ENCODE measurements around the gene ECHDC1.

The ECHDC1 gene

DNA sequence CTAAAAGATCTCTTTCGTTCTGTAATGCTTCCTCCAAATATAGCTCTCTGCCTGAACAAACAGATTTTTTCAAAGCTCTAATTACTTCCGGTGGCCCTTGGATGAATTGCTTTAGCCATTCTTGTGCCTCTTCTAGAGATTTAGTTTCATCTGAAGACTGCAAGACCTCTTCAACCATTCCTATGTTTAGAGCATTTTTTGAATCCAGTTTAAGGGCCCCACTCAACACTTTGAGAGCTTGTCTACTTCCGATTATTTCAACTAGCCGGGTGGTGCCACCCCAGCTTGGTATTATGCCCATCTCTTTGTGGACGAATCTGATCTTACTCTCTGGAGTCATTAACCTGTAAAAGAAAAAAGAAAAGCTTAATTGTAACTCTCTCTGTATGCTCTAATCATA, 53.5 kb downstream of the ECHDC1 start:
- DNase-seq (ENCODE audit: low read depth in 2 of 2), result no peak

DNA sequence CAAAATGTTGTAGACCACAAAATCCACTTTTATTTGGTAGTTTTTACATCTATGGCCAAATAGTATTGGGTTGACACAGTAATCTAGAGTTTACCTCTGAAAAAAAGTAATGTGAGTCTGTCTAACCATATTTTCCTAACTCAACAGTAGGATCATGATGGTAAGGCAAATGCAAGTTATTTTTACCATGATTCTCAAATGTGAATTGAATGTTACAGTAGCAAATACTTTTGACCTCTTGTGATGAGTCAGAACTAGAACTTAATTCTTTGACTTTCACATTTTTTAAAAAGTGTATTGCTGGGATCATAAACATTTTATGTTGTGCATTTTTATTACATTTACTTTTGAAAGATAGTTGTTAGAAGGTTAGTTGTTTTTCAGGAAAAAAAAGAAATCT, 54.7 kb downstream of the ECHDC1 start:
- no peak for DNase-seq (ENCODE audit: low read depth in 2 of 2)

DNA sequence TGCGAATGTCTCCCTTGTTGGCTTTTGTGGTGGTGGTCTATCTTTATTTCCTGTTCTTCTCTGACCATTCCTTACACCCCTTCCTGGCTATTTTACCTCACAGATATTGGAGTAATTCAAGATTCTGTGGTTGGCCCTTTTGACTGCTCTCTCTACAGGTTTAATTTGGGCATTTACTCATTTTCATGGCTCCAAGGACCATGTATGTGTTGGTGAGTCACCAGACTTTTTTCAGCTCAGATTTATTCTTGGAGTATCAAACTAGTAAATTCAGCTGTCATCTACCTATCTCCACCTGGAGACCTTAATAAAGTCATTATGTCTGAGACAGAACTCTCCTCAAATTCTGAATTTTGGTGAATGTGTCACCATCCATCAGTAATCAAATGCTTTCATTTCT, 61.2 kb downstream of the ECHDC1 start:
- no peak for DNase-seq (ENCODE audit: low read depth in 2 of 2)

DNA sequence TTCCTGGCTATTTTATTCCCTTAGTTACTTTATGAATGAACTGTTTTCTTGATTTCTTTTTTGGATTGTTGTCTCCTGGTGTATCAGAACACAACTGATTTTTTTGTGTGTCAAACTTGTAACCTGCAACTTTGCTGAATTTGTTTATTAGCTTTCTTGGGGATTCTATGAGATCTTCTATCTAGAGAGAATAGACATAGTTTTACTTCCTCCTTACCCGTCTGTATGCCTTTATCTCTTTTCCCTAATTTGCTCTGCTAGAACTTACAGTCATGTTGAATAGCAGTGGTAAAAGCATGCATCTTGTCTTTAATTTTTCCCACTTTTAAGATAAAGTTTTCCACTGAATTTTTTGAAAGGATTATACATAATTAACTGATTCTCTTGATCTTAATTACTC, 63.6 kb downstream of the ECHDC1 start:
- DNase-seq (ENCODE audit: low read depth in 2 of 2), result no peak

DNA sequence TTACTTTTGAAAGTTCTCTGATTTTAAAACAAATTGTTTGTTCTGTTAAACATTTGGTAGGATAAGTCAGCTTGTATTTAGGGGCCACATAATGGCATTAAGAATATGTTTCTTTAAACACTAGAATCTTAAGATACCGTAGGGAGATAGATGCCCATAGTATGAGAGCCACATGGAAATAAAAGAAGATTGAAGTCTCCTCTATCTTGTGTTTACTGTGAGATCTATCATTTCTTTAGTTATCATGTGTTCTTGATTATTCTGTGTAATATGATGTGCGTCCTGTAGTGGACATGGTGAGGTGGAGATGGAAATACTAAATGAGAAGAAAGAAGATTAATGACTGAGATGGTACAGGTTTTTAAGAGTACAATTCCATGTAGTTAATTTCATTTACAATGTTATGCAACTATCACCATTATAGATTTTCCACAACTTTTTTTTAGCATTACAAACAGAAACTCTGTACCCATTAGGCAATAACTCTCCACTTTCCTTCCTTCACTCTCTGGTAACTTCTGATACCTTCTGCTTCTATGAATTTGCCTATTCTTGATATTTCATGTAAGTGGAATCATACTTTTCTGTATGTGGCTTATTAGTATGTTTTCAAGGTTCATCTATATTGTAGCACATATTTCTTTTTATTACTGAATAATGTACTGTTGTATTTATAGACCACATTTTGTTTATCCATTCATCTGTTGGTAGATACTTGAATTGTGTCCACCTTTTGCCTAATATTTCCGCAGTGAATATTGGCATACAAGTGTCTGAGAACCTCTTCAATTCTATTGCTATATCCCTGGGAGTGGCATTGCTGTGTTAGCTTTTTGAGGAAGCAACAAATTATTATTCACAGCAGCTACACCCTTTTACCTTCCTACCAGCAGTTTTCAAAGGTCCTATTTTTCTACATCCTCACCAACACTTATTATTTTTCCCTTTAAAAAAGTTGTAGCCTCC, 65.2 kb downstream of the ECHDC1 start:
- DNase-seq (ENCODE audit: low read depth in 2 of 2), result no peak

DNA sequence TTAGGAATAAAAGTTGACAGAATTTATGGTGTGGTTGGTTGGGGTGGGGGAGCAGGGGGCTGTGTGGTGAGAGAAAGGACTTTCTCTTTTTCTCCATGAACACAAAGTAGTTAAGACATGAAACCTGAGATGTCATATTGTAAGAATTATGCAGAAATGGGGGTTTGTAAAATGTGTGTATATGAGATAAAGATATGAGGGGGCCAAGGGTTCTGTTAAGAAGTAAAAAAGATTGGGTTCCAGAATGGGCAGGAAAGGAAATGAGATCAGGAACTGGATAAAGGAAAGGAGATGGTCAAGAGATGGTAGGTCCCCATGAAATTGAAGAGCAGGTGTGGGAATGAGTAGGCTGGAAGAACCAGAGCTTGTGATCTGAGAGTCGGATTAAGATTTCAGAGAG, 67.1 kb downstream of the ECHDC1 start:
- DNase-seq (ENCODE audit: low read depth in 2 of 2), result no peak

DNA sequence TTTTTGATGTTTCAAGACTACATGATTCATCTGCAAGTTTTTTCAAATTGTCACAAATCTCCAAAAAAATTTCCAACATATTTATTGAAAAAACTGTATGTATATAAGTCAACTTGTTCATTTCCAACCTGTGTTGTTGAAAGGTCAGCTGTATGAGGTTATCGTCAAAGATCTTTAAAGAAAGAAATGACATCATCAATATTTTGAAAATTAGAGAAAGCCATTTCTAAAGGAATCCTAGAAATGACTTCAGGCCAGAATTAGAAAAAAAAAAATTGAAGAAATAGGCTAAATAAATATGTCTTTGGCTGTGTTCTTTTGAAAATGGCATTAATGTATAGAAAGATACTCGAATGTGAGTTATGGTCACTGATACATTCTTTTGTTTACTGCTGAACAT, 69.9 kb downstream of the ECHDC1 start:
- no peak for DNase-seq (ENCODE audit: low read depth in 2 of 2)

DNA sequence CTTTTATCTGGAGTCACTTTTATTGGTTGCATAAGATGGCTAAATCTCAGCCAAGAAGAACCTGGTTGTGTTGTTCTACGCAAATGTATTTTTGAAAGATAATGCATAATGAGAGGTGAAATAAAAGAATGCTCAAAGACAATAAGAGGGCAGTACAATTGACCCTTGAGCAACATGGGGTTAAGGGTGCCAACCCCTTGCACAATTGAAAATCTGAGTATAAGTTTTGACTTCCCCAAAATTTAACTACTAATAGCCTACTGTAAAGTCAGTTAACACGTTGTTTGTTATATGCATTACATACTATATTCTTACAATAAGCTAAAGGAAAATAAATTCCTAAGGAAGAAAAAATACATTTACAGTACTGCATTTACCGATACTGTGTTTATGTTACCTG, 70.8 kb downstream of the ECHDC1 start:
- DNase-seq (ENCODE audit: low read depth in 2 of 2), result no peak

DNA sequence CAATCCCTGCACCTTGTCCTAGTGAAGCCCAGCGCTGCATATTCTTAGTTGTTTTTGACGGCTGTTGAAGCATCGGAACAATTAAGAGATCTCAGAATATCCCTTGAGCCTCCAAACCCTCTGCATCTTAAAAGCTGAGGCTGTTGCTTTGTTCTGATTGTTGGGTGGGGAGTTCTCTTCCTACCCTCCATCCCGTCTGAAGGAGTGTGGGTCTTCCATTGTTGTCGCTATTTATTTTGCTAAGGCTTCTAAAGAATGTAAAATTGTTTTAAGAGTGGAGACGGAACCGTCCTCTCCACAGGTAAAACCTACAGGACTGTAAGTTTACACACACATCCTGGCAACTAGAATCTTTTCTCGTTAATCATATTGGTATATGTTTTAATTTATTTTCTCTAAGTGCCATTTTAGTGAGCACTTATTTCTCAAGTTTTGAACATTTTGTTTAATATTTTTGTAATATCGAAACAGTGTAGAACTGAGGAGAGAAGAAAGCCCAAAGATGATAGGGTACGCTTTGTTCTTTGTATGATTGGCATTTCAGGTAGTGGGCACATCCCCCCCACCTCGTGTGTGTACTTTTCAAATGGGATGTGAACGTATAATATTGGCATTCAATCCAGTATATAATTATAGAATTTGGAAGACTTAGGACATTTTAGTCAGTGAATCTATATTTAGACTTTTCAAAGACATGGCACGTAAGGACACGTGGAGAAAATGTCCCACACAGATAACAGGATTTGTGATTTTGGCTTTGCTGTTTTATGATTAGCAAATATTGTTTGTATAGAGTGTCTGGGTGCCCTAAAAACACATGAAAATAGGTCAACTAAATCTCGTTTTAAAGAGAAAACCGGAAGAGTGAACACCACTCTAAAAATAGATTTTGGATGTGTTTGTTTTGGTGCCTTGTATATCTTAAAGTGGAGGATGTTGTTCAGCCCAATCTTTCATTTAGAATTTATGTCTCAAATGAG, 75.5 kb downstream of the ECHDC1 start:
- DNase-seq (ENCODE audit: low read depth in 2 of 2), result no peak

DNA sequence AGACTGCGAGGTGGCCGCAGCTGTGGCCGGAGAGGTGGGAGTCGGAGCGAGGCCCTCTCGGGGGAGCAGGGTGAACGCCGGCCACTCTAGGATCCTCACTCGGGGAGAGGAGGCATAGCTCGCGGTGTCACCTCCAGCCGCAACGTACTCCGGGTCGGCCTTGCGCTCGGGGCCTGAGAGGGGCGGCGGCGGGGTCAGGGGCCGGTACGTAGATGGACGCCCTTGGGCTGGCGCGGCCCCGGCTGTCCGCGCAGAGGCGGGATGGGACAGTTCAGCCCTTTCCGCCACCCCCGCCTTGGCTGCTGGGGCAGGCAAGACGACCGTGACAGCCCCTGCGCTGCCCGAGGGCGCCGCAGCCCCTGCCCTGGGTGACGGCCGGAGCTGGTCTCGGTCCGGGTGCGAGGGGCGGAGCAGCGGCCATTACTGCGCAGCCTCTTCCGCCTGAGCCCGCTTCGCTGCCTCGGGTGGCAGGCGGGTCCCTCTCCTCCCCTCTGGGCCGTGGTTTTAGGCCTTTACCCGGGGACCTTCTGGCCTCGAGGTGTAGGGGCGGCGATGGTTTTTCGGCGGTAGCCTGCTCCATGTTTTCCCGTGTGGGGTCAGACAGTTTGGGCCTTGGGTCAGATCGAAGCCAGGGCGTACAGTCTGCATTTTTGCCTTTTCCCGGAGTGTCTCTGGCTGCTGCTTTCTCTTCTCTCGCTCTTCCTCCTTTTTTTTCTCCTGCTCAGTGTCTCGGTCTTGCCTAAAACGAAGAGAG, 76.3 kb downstream of the ECHDC1 start:
- DNase-seq (ENCODE audit: low read depth in 2 of 2), result peak; percentile 39 to 51

DNA sequence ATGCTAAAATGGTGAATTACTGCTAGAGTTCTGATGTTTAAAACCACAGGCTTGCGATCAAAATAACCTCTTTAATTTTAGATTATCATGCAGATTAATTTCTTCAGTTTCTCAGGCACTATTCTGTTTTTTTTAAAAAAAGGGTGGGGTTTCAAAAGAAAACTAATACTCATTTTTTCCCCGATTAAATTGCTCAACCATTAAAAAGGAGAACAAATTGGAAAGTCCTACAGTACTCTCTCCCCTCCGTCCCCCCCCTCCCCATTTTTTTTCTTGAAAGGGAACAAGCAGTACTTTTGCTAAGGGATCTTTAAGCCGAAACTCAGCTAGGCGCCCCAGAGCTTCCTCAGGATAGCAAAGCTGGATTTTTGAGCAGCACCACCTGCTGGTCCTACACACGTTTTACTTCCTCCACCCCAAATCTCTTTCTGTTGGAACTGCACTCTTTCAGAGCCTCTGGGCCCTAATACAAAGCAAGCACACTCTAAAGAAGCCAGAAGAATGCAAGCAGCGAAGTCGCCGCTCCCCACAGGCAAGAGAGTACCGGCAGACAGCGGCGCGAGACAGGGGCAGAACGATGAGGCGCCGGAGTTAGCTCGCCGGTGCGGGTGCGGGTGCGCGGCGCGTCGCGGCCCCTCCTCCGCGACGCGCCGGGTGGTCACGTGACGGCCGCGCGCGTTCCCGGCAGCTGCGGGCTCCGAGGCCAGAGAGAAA, 77.1 kb downstream of the ECHDC1 start, which contains the start of gene RNF146:
Gene RNF146 (plus strand): TSS at position 687 of the 714 bp plus-strand sequence. CDS start 13,475 bp downstream, outside the sequence.
- peak; percentile 62 to 65 for DNase-seq (ENCODE audit: low read depth in 2 of 2)

DNA sequence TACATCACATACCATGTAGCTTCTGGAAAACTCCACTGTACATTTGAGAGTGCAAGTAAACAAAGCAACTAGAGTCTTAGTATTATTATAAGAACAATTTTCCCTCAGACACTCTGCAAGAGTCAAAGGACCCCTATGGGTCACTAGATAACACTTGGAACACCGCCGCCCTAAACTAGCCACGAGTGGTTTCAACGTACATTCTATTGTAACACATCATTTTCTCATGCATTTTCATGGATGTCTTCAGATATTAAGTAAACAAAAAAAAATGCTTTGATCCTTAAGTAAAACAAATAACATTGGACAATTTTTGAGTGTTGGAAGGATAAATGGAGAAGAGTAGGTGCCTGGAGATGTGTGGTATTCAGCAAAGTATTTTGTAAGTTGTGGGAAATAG, 79.9 kb downstream of the ECHDC1 start:
- no peak for DNase-seq (ENCODE audit: low read depth in 2 of 2)

DNA sequence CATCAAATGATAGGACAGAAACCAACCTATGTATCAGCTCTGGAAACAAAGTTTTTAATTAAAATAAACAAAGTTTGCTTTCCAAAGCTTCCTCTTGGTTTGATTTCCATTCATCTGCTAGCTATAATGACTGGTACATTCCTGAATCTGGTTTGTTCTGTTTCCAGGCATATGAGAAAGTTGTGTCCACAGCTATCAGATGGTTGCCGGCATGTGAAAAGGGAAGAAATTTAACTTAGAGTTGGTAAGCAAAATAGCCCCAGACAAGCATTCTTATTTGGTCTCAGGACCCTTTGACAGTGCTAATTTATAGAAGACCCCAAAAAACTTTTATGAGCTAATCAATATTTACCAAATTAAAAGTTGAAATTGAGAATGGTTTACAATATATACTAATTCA, 80.5 kb downstream of the ECHDC1 start:
- DNase-seq (ENCODE audit: low read depth in 2 of 2), result no peak

DNA sequence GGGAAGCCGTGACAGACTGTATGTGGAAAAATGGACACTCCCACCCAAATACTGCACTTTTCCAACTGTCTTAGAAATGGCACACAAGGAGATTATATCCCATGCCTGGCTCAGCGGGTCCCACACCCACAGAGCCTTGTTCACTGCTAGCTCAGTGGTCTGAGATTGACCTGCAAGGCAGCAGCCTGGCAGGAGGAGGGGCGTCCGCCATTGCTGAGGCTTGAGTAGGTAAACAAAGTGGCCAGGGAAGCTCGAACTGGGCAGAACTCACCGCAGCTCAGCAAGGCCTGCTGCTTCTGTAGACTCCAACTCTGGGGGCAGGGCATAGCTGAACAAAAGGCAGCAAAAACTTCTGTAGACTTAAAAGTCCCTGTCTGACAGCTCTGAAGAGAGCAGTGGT, 88.1 kb downstream of the ECHDC1 start:
- DNase-seq (ENCODE audit: low read depth in 2 of 2), result no peak

DNA sequence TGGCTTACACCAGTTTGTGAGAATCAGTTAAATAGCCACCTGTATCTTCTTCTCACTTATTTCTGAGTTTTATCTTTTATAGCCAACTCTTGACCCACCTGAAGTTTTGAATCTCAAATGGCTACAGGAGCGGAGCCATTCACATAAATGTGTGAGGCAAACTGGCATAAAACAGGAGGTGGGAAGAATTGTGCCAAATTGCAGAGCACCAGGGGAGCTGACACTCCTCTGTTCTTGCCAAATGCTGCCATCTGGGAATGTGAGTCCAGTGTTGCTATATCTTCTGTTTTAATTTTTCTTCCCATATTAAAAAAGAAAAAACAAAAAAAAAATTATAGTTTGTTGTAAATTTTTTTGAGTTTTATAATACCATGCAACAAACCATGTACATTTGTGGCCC, 93.8 kb downstream of the ECHDC1 start:
- no peak for DNase-seq (ENCODE audit: low read depth in 2 of 2)

DNA sequence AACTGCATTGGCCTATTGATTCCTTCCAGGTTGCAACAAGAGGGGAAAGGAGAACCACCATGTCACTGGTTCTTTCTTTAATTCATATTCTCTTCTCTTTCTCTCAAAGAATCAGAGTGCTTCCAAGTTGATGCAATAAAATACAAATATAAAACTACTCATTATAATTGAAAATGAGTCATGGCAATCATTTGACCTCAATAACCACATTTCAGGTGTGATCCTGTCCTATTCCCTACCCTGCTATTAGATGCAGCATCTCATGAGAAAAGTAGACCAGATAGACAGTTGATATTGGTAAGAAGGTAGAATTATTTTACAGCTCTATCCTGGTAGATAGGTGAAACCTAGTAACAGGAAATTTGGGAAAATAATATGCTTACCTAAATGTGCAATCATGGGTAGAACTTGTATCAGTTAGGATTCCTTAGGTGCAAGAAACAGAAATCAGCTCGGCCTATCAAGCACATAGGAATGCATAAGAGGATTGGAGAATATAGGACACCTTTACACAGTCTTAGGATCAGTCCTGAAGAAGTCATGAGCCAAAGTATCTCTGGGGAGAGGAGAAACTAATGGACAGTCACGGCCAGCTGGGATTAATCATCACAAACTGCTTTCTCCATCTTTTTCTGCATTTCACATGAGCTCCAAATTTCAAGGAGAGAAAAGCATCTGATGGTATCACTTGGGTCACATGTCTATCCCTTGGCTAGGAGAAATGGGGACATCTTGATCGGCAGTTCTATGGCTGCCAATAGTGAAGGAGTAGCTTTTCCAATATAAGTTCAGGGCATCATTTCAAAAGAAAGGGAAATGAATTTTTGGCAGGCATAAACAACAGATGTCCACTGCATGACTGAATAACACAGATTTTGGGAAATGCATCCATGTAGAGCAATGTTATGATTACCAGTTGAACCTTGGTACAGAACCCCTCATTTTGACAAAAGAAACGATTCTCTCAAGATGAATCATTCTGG, 96.0 kb downstream of the ECHDC1 start:
- DNase-seq (ENCODE audit: low read depth in 2 of 2), result no peak

DNA sequence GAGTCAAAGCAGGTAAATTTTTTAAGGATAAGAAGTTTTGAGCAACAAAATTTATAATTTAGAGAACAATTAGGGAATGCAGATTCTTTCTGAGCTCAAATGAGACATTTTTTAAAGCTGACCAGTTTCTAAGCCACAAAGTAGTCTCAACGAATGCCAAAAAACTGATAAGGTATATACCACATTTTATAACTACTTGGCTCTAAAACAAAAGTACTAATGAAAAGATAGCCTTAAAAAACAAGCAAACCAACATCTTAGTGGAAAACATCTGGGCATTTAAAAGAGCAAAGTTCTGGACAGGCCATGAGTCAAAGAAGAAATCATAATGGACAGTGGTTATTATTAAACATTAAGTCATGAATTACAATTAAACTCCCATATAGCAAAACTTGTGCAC, 99.9 kb downstream of the ECHDC1 start:
- DNase-seq (ENCODE audit: low read depth in 2 of 2), result no peak

Data from stimulated activated CD8-positive, alpha-beta memory T cell treated with anti-CD3 and anti-CD28 coated beads, Interleukin-2, amount 100 ng/mL, for 48 hours (primary cell).